ENCODE measurements around the gene AXDND1. TPM values are rescaled to one million over a fixed set of nuclear protein-coding genes. Genes with fewer than 3 reads are reported as not detected.

AXDND1 gene
- polyA plus RNA-seq, result not detected

DNA sequence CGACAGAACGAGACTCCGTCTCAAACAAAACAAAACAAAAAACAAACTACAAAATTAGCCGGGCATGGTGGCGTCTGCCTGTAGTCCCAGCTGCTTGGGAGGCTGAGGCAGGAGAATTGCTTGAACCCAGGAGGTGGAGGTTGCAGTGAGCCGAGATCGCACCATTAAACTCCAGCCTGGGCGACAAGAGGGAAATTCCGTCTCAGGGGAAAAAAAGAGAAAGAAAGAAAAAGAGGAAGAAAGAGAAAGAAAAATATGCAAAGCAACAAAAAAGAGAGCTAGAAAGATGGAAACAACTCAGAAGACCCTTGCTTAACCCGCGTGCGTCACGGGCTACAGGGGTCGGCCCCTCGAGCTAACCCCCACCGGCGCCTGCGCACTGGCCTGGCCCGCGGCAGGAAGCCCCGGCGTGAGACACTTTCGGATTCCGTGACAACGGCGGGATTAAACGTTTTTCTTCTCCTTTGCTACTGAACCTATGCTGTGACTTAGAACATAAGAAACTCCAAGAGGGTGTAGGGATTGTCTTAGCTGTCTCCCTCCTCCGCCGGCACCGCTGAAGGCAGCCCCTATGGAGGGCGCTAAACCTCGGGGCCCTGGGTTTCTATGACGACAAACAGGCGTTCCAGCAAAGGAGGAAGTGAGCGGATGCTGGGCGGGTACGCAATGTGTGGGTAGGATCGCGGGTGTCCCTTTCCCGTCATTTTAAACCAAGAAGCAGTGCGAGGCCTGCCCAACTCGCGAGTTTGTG is at the start of gene AXDND1:
Gene AXDND1, plus strand, starts transcription at position 630 of the 751 bp plus-strand sequence. CDS start 539 bp downstream, outside the sequence.
- H3K4me3 Mint-ChIP-seq, result peak within 1 kb of the TSS; percentile 95 to 97 (median 96)
- H3K36me3 Mint-ChIP-seq, result no peaks in the 10 kb centered on the region
- peaks cover 8 to 16% of the 10 kb centered on the region in 2 donors for H3K4me1 Mint-ChIP-seq
- DNase-seq, result peak; percentile 90 to 93 (median 91)
- peak within 1 kb of the TSS; percentile 99 to 100 (median 100) for H3K27ac Mint-ChIP-seq
- peaks cover 8 to 14% (median 10%) of the 10 kb centered on the region in 3 donors for H3K27me3 Mint-ChIP-seq (ENCODE audit: low read depth in 3 of 3)
- no peaks in the 10 kb centered on the region for H3K9me3 Mint-ChIP-seq

- Mint-ChIP-seq H3K36me3 (peaks cover 9 to 30% (median 19%) of the 10 kb centered on the region in 3 donors), H3K27me3 (ENCODE audit: low read depth in 3 of 3) (peaks cover 0 to 2% (median 0%) of the 10 kb centered on the region in 3 donors), H3K4me3 (peak overlapping the region in 1 of 5 donors; percentile 16), H3K27ac (peak overlapping the region in 4 of 6 donors; percentile 25 to 62 (median 36)), H3K4me1 (peaks cover 33 to 76% of the 10 kb centered on the region in 2 donors), H3K9me3 (peaks cover 0 to 2% (median 0%) of the 10 kb centered on the region in 6 donors)
- DNase-seq, result no peak
Observed at GRCh38 chr1:179318491-179318890, 47.3 kb upstream of the AXDND1 start.

DNA sequence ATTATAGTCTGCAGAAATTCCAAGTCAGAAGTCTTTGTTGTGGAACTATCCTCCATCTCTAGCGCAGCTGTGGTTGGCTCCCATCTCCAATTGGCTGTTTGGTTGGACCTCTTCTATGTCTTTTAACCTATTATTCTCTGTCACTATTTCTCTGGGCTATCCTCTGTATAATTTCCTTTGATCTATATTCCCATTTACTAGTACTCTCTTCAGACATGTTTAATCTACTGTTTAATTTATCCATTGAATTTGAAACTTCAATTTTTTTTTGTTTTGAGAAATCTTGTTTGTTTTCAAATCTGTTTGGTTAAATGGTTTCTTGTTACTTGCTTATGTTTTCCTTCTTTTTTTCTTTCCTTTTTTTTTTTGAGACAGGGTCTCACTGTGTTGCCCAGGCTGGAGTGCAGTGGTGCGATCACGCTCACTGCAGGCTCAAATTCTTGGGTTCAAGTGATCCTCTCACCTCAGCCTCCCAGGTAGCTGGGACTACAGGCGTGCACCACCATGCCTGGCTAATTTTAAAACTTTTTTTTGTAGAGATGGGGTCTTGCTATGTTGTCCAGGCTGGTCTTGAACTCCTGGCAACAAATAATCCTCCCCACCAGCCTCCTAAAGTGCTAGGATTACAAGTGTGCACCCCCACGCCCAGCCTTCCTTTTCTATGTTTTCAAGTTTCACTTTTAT is 44.1 kb upstream of the AXDND1 start:
- no peak for DNase-seq
- Mint-ChIP-seq H3K4me1 (peaks cover 28 to 60% of the 10 kb centered on the region in 2 donors), H3K9me3 (peaks cover 0 to 2% (median 0%) of the 10 kb centered on the region in 6 donors), H3K27me3 (ENCODE audit: low read depth in 3 of 3) (peaks cover 0 to 2% (median 0%) of the 10 kb centered on the region in 3 donors), H3K36me3 (peaks cover 18 to 39% (median 28%) of the 10 kb centered on the region in 3 donors), H3K27ac (no peak overlapping the region), H3K4me3 (no peak overlapping the region)

GRCh38 chr1:179322557-179322956 is 43.2 kb upstream of the AXDND1 start:
- DNase-seq, result no peak
- Mint-ChIP-seq H3K27me3 (ENCODE audit: low read depth in 3 of 3) (peaks cover 0 to 4% (median 0%) of the 10 kb centered on the region in 3 donors), H3K4me1 (peaks cover 26 to 54% of the 10 kb centered on the region in 2 donors), H3K4me3 (no peak overlapping the region), H3K27ac (peak overlapping the region in 2 of 6 donors; percentile 25 to 65), H3K36me3 (peaks cover 26 to 44% (median 33%) of the 10 kb centered on the region in 3 donors), H3K9me3 (peaks cover 0 to 2% (median 0%) of the 10 kb centered on the region in 6 donors)

GRCh38 chr1:179323436-179323835 is 42.3 kb upstream of the AXDND1 start:
- no peak for DNase-seq
- peaks cover 20 to 46% of the 10 kb centered on the region in 2 donors for H3K4me1 Mint-ChIP-seq
- peaks cover 0 to 2% (median 0%) of the 10 kb centered on the region in 3 donors for H3K27me3 Mint-ChIP-seq (ENCODE audit: low read depth in 3 of 3)
- peaks cover 0 to 2% (median 0%) of the 10 kb centered on the region in 6 donors for H3K9me3 Mint-ChIP-seq
- peak overlapping the region in 2 of 6 donors; percentile 6 to 23 for H3K27ac Mint-ChIP-seq
- peaks cover 29 to 46% (median 33%) of the 10 kb centered on the region in 3 donors for H3K36me3 Mint-ChIP-seq
- no peak overlapping the region for H3K4me3 Mint-ChIP-seq

GRCh38 chr1:179325836-179326235 is 39.9 kb upstream of the AXDND1 start:
- Mint-ChIP-seq H3K4me3 (no peak overlapping the region), H3K36me3 (peaks cover 34 to 48% (median 38%) of the 10 kb centered on the region in 3 donors), H3K27ac (no peak overlapping the region), H3K4me1 (peaks cover 17 to 44% of the 10 kb centered on the region in 2 donors), H3K9me3 (peaks cover 0 to 2% (median 0%) of the 10 kb centered on the region in 6 donors), H3K27me3 (ENCODE audit: low read depth in 3 of 3) (peaks cover 0 to 2% (median 2%) of the 10 kb centered on the region in 3 donors)
- DNase-seq, result no peak

- no peak for DNase-seq
- Mint-ChIP-seq H3K27me3 (ENCODE audit: low read depth in 3 of 3) (peaks cover 0 to 2% (median 2%) of the 10 kb centered on the region in 3 donors), H3K4me1 (peaks cover 19 to 46% of the 10 kb centered on the region in 2 donors), H3K27ac (no peak overlapping the region), H3K9me3 (peaks cover 0 to 2% (median 0%) of the 10 kb centered on the region in 6 donors), H3K4me3 (no peak overlapping the region), H3K36me3 (peaks cover 33 to 42% (median 34%) of the 10 kb centered on the region in 3 donors)
Observed at GRCh38 chr1:179326746-179327145, 39.0 kb upstream of the AXDND1 start.

GRCh38 chr1:179327196-179327595 is 38.6 kb upstream of the AXDND1 start:
- Mint-ChIP-seq H3K4me3 (no peak overlapping the region), H3K27me3 (ENCODE audit: low read depth in 3 of 3) (peaks cover 0 to 2% (median 2%) of the 10 kb centered on the region in 3 donors), H3K27ac (no peak overlapping the region), H3K36me3 (peaks cover 30 to 39% (median 31%) of the 10 kb centered on the region in 3 donors), H3K9me3 (peaks cover 0 to 2% (median 0%) of the 10 kb centered on the region in 6 donors), H3K4me1 (peaks cover 16 to 45% of the 10 kb centered on the region in 2 donors)
- DNase-seq, result no peak

GRCh38 chr1:179327679-179328078 is 38.1 kb upstream of the AXDND1 start:
- no peak overlapping the region for H3K27ac Mint-ChIP-seq
- no peak overlapping the region for H3K4me3 Mint-ChIP-seq
- H3K27me3 Mint-ChIP-seq (ENCODE audit: low read depth in 3 of 3), result peaks cover 0 to 2% (median 2%) of the 10 kb centered on the region in 3 donors
- H3K4me1 Mint-ChIP-seq, result peaks cover 15 to 45% of the 10 kb centered on the region in 2 donors
- DNase-seq, result no peak
- peaks cover 25 to 34% (median 26%) of the 10 kb centered on the region in 3 donors for H3K36me3 Mint-ChIP-seq
- peaks cover 0 to 2% (median 0%) of the 10 kb centered on the region in 6 donors for H3K9me3 Mint-ChIP-seq

- Mint-ChIP-seq H3K4me3 (no peak overlapping the region), H3K36me3 (peaks cover 20 to 29% (median 25%) of the 10 kb centered on the region in 3 donors), H3K27ac (peak overlapping the region in 5 of 6 donors; percentile 1 to 54 (median 51)), H3K27me3 (ENCODE audit: low read depth in 3 of 3) (peaks cover 0 to 2% (median 2%) of the 10 kb centered on the region in 3 donors), H3K4me1 (peaks cover 13 to 39% of the 10 kb centered on the region in 2 donors), H3K9me3 (peaks cover 0 to 2% (median 0%) of the 10 kb centered on the region in 6 donors)
- DNase-seq, result no peak
Observed at GRCh38 chr1:179329862-179330261, 35.9 kb upstream of the AXDND1 start.

DNA sequence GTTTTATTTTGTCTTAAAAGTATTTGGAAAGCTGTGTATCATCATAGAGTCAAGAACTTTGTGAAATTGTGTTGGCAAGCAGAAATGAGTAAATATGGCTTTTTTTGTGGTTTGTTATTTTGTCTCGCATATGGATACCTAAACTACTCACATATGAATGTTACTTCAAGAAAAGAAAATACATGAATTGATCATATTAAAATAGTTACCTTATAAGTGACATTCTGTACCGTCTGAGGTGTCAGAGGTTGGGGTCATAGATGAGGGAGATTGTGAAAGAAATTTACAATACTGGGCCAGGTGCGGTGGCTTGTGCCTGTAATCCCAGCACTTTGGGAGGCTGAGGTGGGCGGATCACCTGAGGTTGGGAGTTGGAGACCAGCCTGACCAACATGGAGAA is 31.3 kb upstream of the AXDND1 start:
- peaks cover 8 to 22% (median 14%) of the 10 kb centered on the region in 3 donors for H3K36me3 Mint-ChIP-seq
- H3K4me3 Mint-ChIP-seq, result no peak overlapping the region
- peaks cover 11 to 42% of the 10 kb centered on the region in 2 donors for H3K4me1 Mint-ChIP-seq
- no peaks in the 10 kb centered on the region for H3K9me3 Mint-ChIP-seq
- DNase-seq, result no peak
- peak overlapping the region in 2 of 6 donors; percentile 8 to 34 for H3K27ac Mint-ChIP-seq
- peaks cover 0 to 2% (median 0%) of the 10 kb centered on the region in 3 donors for H3K27me3 Mint-ChIP-seq (ENCODE audit: low read depth in 3 of 3)

DNA sequence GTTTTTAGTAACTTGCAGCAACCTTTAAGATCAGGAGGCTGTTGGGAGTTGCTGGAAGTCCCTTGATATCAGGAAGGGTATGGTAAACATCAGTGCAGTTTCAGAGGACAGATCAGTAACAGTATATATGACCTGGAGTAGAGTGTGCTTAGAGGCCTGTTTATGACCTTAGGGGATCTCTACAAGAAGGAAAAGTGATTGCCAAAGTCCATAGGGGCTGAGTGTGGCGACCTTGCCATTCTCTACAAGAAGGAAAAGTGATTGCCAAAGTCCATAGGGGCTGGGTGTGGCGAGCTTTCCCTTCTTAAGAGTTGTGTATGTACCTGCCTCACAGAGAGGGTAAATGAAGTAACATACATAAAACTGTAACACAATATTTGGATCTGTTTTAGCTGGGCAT is 28.5 kb upstream of the AXDND1 start:
- Mint-ChIP-seq H3K9me3 (no peaks in the 10 kb centered on the region), H3K36me3 (peaks cover 8 to 28% (median 10%) of the 10 kb centered on the region in 3 donors), H3K27ac (peak overlapping the region in 4 of 6 donors; percentile 0 to 73 (median 22)), H3K4me3 (no peak overlapping the region), H3K27me3 (ENCODE audit: low read depth in 3 of 3) (no peaks in the 10 kb centered on the region), H3K4me1 (peaks cover 3 to 14% of the 10 kb centered on the region in 2 donors)
- DNase-seq, result no peak

DNA sequence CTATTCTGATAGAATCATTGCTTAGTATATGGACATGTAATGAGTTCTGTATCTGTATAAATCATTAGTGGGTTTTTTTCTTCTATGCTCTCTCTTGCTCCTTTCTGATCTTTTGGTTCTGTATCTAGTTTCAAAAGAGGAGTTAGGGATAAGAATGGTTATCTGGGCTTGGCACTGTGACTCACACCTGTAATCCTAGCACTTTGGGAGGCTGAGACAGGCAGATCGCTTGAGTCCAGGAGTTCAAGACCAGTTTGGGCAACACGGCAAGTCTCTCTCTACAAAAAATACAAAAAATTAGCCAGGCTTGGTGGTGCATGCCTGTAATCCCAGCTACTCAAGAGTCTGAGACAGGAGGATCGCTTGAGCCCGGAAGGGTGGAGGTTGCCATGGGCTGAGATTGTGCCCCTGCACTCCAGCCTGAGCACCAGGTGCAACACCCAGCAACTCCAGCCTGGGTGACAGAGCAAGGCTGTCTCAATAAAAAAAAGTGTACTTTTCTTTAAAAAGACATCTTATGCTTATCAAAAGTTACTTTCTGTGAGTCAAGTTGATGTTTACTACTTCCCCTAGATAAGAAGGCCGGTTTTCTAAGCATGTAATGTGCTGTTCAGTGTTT is 27.7 kb upstream of the AXDND1 start:
- Mint-ChIP-seq H3K36me3 (peaks cover 14 to 35% (median 16%) of the 10 kb centered on the region in 3 donors), H3K4me3 (no peak overlapping the region), H3K27ac (peak overlapping the region in 3 of 6 donors; percentile 62 to 72 (median 63)), H3K9me3 (no peaks in the 10 kb centered on the region), H3K4me1 (peaks cover 0 to 10% of the 10 kb centered on the region in 2 donors), H3K27me3 (ENCODE audit: low read depth in 3 of 3) (no peaks in the 10 kb centered on the region)
- no peak for DNase-seq

Data from immature natural killer cell (primary cell).